Measurements from ENCODE around the gene RIPK3. TPM values are rescaled to one million over a fixed set of nuclear protein-coding genes. Genes with fewer than 3 reads are reported as not detected.

Gene RIPK3
- total and polyA plus RNA-seq, 5 donors = 2.9 to 7.0 (median 6.1) TPM

DNA sequence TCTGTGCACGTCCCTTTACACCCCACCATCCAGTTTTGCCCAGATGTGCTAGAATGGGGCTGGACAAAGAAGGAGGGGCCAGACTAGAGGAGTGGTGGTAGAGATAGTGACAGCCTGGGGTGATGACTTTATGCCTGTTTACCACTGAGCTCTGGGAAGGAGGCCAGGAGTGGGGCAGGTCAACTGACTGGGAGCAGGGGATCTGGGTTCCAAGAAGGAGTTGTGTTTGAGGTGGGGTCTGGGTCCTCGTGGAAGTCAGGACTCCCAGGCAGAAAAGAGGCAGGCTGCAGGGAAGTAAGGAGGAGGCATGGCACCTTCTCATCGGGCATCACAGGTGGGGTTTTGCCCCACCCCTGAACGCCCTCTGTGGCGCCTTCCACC, 29.5 kb downstream of the RIPK3 start:
- Histone ChIP-seq H3K9me3 (ENCODE audit: control insufficient read depth, low read length) (no peaks in the 10 kb centered on the region), H3K27ac (ENCODE audit: low read length) (peak overlapping the region; percentile 10), H3K27me3 (ENCODE audit: control insufficient read depth, insufficient read depth) (no peaks in the 10 kb centered on the region), H3K4me3 (ENCODE audit: low read length) (peak overlapping the region; percentile 45), H3K4me1 (ENCODE audit: control insufficient read depth, insufficient read depth, low read length) (peaks cover 6% of the 10 kb centered on the region)
- WGBS = 18% methylated on average over 5 of the region's 5 CpGs
- no peak for ATAC-seq
- intact Hi-C loops (cut with DNase I) = no loop called here
- DNase-seq = peak in 1 of 3 donors; percentile 58

GRCh38 chr14:24309538-24310264, 30.1 kb downstream of the RIPK3 start, which contains the start of gene LTB4R2:
TSS of gene LTB4R2 (plus strand) at chr14:24310140. CDS start at chr14:24310665, 525 bp downstream.
- WGBS = 63% methylated on average over 5 of the region's 5 CpGs
- Histone ChIP-seq H3K9me3 (ENCODE audit: control insufficient read depth, low read length) (no peaks in the 10 kb centered on the region), H3K4me3 (ENCODE audit: low read length) (peak within 1 kb of the TSS; percentile 45), H3K27me3 (ENCODE audit: control insufficient read depth, insufficient read depth) (no peaks in the 10 kb centered on the region), H3K4me1 (ENCODE audit: control insufficient read depth, insufficient read depth, low read length) (peaks cover 6% of the 10 kb centered on the region), H3K27ac (ENCODE audit: low read length) (peak within 1 kb of the TSS; percentile 10)
- no peak for ATAC-seq
- intact Hi-C loops (cut with DNase I) = no loop called here
- peak in 1 of 3 donors; percentile 48 for DNase-seq

- peak in 1 of 3 donors; percentile 9 for DNase-seq
- peaks cover 6% of the 10 kb centered on the region for H3K4me1 ChIP-seq (ENCODE audit: control insufficient read depth, insufficient read depth, low read length)
- intact Hi-C loops (cut with DNase I) = no loop called here
- no peak overlapping the region for H3K27ac ChIP-seq (ENCODE audit: low read length)
- no peak for ATAC-seq
- 75% methylated on average over 7 of the region's 7 CpGs for WGBS
- no peaks in the 10 kb centered on the region for H3K27me3 ChIP-seq (ENCODE audit: control insufficient read depth, insufficient read depth)
- H3K4me3 ChIP-seq (ENCODE audit: low read length) = no peak overlapping the region
- no peaks in the 10 kb centered on the region for H3K9me3 ChIP-seq (ENCODE audit: control insufficient read depth, low read length)
Observed at GRCh38 chr14:24308342-24309124, 31.3 kb downstream of the RIPK3 start.

- DNase-seq = peak in 2 of 3 donors; percentile 64 to 77
- peaks cover 6% of the 10 kb centered on the region for H3K4me1 ChIP-seq (ENCODE audit: control insufficient read depth, insufficient read depth, low read length)
Observed at GRCh38 chr14:24307575-24308341, 32.0 kb downstream of the RIPK3 start, which contains the start of gene CIDEB. TSS of gene CIDEB (minus strand) at chr14:24307977. CDS start at chr14:24307858, 119 bp downstream.

DNA sequence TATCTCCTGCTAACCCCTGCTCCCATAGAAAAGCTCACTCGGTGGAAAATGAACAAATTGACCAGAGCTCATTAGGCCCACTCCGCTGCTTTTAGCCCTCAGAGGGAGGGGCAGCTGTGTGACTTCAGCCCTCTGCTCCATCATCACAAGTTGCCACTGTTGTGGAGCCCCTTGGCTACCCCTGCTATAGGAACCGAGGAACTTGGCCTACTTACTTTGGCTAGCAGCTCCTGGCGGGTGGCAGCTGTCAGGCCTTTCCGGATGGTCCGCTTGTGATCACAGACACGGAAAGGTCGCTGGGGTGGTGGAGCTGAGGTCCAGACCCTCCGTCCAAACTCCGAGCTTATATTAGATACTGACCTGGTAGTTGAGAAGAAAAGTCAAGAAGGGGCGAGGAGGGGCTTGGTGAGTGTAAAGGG, 32.6 kb downstream of the RIPK3 start:
- no peak overlapping the region for H3K27ac ChIP-seq (ENCODE audit: low read length)
- no peaks in the 10 kb centered on the region for H3K27me3 ChIP-seq (ENCODE audit: control insufficient read depth, insufficient read depth)
- DNase-seq (peak in 1 of 3 donors; percentile 44), ATAC-seq (no peak)
- no peaks in the 10 kb centered on the region for H3K9me3 ChIP-seq (ENCODE audit: control insufficient read depth, low read length)
- intact Hi-C loops (cut with DNase I) = no loop called here
- H3K4me1 ChIP-seq (ENCODE audit: control insufficient read depth, insufficient read depth, low read length) = peaks cover 6% of the 10 kb centered on the region
- WGBS = 81% methylated on average over 11 of the region's 11 CpGs
- no peak overlapping the region for H3K4me3 ChIP-seq (ENCODE audit: low read length)

More at GRCh38 chr14:24307575-24308341, 32.0 kb downstream of the RIPK3 start, which contains the start of gene CIDEB:
- Histone ChIP-seq H3K9me3 (ENCODE audit: control insufficient read depth, low read length) (no peaks in the 10 kb centered on the region), H3K27ac (ENCODE audit: low read length) (no peak within 1 kb of the TSS), H3K4me3 (ENCODE audit: low read length) (no peak within 1 kb of the TSS), H3K27me3 (ENCODE audit: control insufficient read depth, insufficient read depth) (no peaks in the 10 kb centered on the region)
- intact Hi-C loops (cut with DNase I) = no loop called here
- 60% methylated on average over 6 of the region's 6 CpGs for WGBS
- no peak for ATAC-seq

GRCh38 chr14:24304019-24304387, 35.8 kb downstream of the RIPK3 start:
- 96% methylated on average over 11 of the region's 11 CpGs for WGBS
- no peaks in the 10 kb centered on the region for H3K27me3 ChIP-seq (ENCODE audit: control insufficient read depth, insufficient read depth)
- peaks cover 7% of the 10 kb centered on the region for H3K4me1 ChIP-seq (ENCODE audit: control insufficient read depth, insufficient read depth, low read length)
- intact Hi-C loops (cut with DNase I) = no loop called here
- DNase-seq = peak in 1 of 3 donors; percentile 17
- ATAC-seq = no peak
- no peaks in the 10 kb centered on the region for H3K9me3 ChIP-seq (ENCODE audit: control insufficient read depth, low read length)
- H3K4me3 ChIP-seq (ENCODE audit: low read length) = no peak overlapping the region
- no peak overlapping the region for H3K27ac ChIP-seq (ENCODE audit: low read length)

- Histone ChIP-seq H3K27me3 (ENCODE audit: control insufficient read depth, insufficient read depth) (no peaks in the 10 kb centered on the region), H3K4me1 (ENCODE audit: control insufficient read depth, insufficient read depth, low read length) (peaks cover 10% of the 10 kb centered on the region)
- 27% methylated on average over 16 of the region's 16 CpGs for WGBS
Observed at GRCh38 chr14:24300326-24300980, 39.3 kb downstream of the RIPK3 start.

GRCh38 chr14:24299255-24300191, 40.3 kb downstream of the RIPK3 start, which contains the start of the genes DHRS1 and NOP9:
TSS of gene DHRS1 (minus strand) at chr14:24299780. CDS start at chr14:24299106, 674 bp downstream.
TSS of gene NOP9 (plus strand) at chr14:24299850. CDS start at chr14:24299955, 105 bp downstream.
- Histone ChIP-seq H3K4me3 (ENCODE audit: low read length) (peak within 1 kb of the TSS; percentile 87), H3K4me1 (ENCODE audit: control insufficient read depth, insufficient read depth, low read length) (peaks cover 10% of the 10 kb centered on the region), H3K27me3 (ENCODE audit: control insufficient read depth, insufficient read depth) (no peaks in the 10 kb centered on the region), H3K9me3 (ENCODE audit: control insufficient read depth, low read length) (no peaks in the 10 kb centered on the region), H3K27ac (ENCODE audit: low read length) (peak within 1 kb of the TSS; percentile 1)
- under 1% methylated on average over 75 of the region's 75 CpGs for WGBS
- intact Hi-C loops (cut with DNase I) = loop anchor here in 3 of 4 donors (5.0 to 10.0 kb wide), 3 partner anchors 52 to 57 kb away; partner anchors contain the start of gene TINF2 (in 2 of the 3)
- DNase-seq (peak; percentile 91 to 97 (median 96)), ATAC-seq (peak; percentile 91 to 92)

More at GRCh38 chr14:24300326-24300980, 39.3 kb downstream of the RIPK3 start:
- peak in 1 of 3 donors; percentile 5 for DNase-seq
- ATAC-seq = no peak
- peak overlapping the region; percentile 87 for H3K4me3 ChIP-seq (ENCODE audit: low read length)
- intact Hi-C loops (cut with DNase I) = no loop called here
- no peak overlapping the region for H3K27ac ChIP-seq (ENCODE audit: low read length)
- H3K9me3 ChIP-seq (ENCODE audit: control insufficient read depth, low read length) = no peaks in the 10 kb centered on the region

DNA sequence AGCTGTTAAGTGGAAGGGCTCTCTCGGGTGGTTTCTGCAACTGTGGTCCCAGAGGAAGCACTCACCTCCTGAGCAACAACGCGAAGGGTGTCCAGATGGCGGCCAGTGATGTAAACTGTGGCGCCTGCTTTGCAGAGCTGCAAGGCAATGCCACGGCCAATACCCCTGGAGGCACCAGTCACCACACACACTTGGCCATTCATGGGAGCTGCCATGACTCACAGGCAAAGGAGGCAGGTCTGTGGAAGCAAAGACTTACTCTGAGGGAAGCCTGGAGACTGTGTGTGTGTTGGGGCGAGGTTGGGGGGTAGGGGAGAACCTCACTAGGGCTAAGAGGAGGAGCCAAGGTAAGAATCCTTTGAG, 40.9 kb downstream of the RIPK3 start:
- Histone ChIP-seq H3K4me1 (ENCODE audit: control insufficient read depth, insufficient read depth, low read length) (peaks cover 10% of the 10 kb centered on the region), H3K27me3 (ENCODE audit: control insufficient read depth, insufficient read depth) (no peaks in the 10 kb centered on the region), H3K9me3 (ENCODE audit: control insufficient read depth, low read length) (no peaks in the 10 kb centered on the region), H3K4me3 (ENCODE audit: low read length) (peak overlapping the region; percentile 87), H3K27ac (ENCODE audit: low read length) (no peak overlapping the region)
- ATAC-seq (peak in 1 of 2 donors; percentile 5), DNase-seq (peak in 1 of 3 donors; percentile 41)
- intact Hi-C loops (cut with DNase I) = loop anchor here in 3 of 4 donors (5.0 to 10.0 kb wide), 3 partner anchors 52 to 57 kb away; partner anchors contain the start of gene TINF2 (in 2 of the 3)
- WGBS = 52% methylated on average over 7 of the region's 7 CpGs

Data from right cardiac atrium (tissue), 5 donors.